GM03348 (cell line): ENCODE data around the gene KRTAP4-9.
A peak's percentile ranks its signal among the peaks of the same experiment; 100 is the strongest.
"Not testable (repeated sequence)": the region's sequence is repeated elsewhere in the genome, so short reads cannot be mapped to it uniquely, and the experiment has no call there.

Source experiments
- DNase-seq: peaks from one replicate; pipeline ENCODE4 v3.0.0; 2012; ENCODE audit warnings: low spot score

KRTAP4-9 gene

GRCh38 chr17:41105347-41105746 lies at the start of gene KRTAP4-9:
TSS of gene KRTAP4-9 (plus strand) at chr17:41105389. CDS start at chr17:41105389, 0 bp downstream.
- not testable (repeated sequence) for DNase-seq

- no peak for DNase-seq
These were observed 47.6 kb upstream of the KRTAP4-9 start for GRCh38 chr17:41057547-41057946.

GRCh38 chr17:41058741-41059140 lies 46.4 kb upstream of the KRTAP4-9 start:
- no peak for DNase-seq

GRCh38 chr17:41059276-41060051 lies 45.7 kb upstream of the KRTAP4-9 start:
- DNase-seq, result peak; percentile 66

- peak; percentile 46 for DNase-seq
These were observed 45.1 kb upstream of the KRTAP4-9 start, which contains the start of gene KRTAP2-3 for GRCh38 chr17:41060052-41060604. TSS of gene KRTAP2-3 (minus strand) at chr17:41060114. CDS start at chr17:41060050, 64 bp downstream.

GRCh38 chr17:41061964-41062363 lies 43.2 kb upstream of the KRTAP4-9 start:
- peak; percentile 73 for DNase-seq

GRCh38 chr17:41063449-41063848 lies 41.7 kb upstream of the KRTAP4-9 start:
- DNase-seq, result no peak

GRCh38 chr17:41064301-41064700 lies 40.9 kb upstream of the KRTAP4-9 start:
- no peak for DNase-seq

- DNase-seq, result not testable (repeated sequence)
These were observed 40.0 kb upstream of the KRTAP4-9 start for GRCh38 chr17:41065016-41065689.

GRCh38 chr17:41065829-41066624 lies 39.2 kb upstream of the KRTAP4-9 start, which contains the start of gene KRTAP2-4:
TSS of gene KRTAP2-4 (minus strand) at chr17:41065879. CDS start at chr17:41065845, 34 bp downstream.
- peak; percentile 73 for DNase-seq

GRCh38 chr17:41067281-41067680 lies 37.9 kb upstream of the KRTAP4-9 start:
- peak; percentile 36 for DNase-seq

- DNase-seq, result no peak
These were observed 36.2 kb upstream of the KRTAP4-9 start for GRCh38 chr17:41069031-41069430.

- DNase-seq, result no peak
These were observed 33.4 kb upstream of the KRTAP4-9 start for GRCh38 chr17:41071606-41072360.

- DNase-seq, result no peak
These were observed 31.5 kb upstream of the KRTAP4-9 start for GRCh38 chr17:41073676-41074075.

GRCh38 chr17:41076788-41077187 lies 28.4 kb upstream of the KRTAP4-9 start:
- no peak for DNase-seq

GRCh38 chr17:41082626-41083025 lies 22.6 kb upstream of the KRTAP4-9 start:
- peak; percentile 13 for DNase-seq

GRCh38 chr17:41083427-41083826 lies 21.8 kb upstream of the KRTAP4-9 start:
- DNase-seq, result not testable (repeated sequence)

GRCh38 chr17:41084100-41084856 lies 20.9 kb upstream of the KRTAP4-9 start, which contains the start of gene KRTAP4-7:
TSS of gene KRTAP4-7 (plus strand) at chr17:41084150. CDS start at chr17:41084207, 57 bp downstream.
- not testable (repeated sequence) for DNase-seq

GRCh38 chr17:41088760-41089352 lies 16.3 kb upstream of the KRTAP4-9 start:
- not testable (repeated sequence) for DNase-seq

- DNase-seq, result no peak
These were observed 9.1 kb upstream of the KRTAP4-9 start for GRCh38 chr17:41096055-41096454.
